ENCODE data around the gene PTPN4. TPM values are rescaled to one million over a fixed set of nuclear protein-coding genes. Genes with fewer than 3 reads are reported as not detected.

Gene PTPN4
- total RNA-seq, 2 experiments from 2014 or later: 49.3 to 50.6 TPM

GRCh38 chr2:119769645-119770044 lies 9.9 kb downstream of the PTPN4 start:
- no peak overlapping the region for H3K27ac ChIP-seq (ENCODE audit: low read depth, low read length, poor library complexity, severe bottlenecking)
- no peaks in the 10 kb centered on the region for H3K36me3 ChIP-seq (ENCODE audit: insufficient read depth, low read length)
- no peaks in the 10 kb centered on the region for H3K9me3 ChIP-seq (ENCODE audit: low read length)
- CTCF ChIA-PET (ENCODE audit: unreplicated experiment): no interaction called here
- peaks cover 17% of the 10 kb centered on the region; the same call in 1 of the 2 replicates for H4K20me1 ChIP-seq (ENCODE audit: insufficient read depth, low read length)
- POLR2A ChIA-PET: interaction anchor here (0.5 to 1.4 kb wide), 4 partner anchors 9 to 71 kb away, joined by 3 to 7 read pairs (median 4); no protein-coding TSS in a partner anchor
- no peak overlapping the region for H2AFZ ChIP-seq (ENCODE audit: low read length)
- no TSS peak for BruUV-seq (replicated peaks)
- H3K4me3 ChIP-seq (ENCODE audit: low read depth, low read length, poor library complexity, severe bottlenecking): no peak overlapping the region
- DNase-seq (ENCODE audit: low spot score): no peak
- no peak for TF ChIP-seq CTCF (conservative IDR thresholded peaks at IDR 0.05; ENCODE audit: low read length)
- no peak for TF ChIP-seq EZH2phosphoT487 (IDR thresholded peaks at IDR 0.05; ENCODE audit: borderline replicate concordance, low read depth, low read length)
- H3K79me2 ChIP-seq (ENCODE audit: insufficient read depth, low read depth, low read length): peaks cover 71% of the 10 kb centered on the region
- no peak overlapping the region for H3K4me2 ChIP-seq (ENCODE audit: low read length)
- intact Hi-C loops (cut with micrococcal nuclease; ENCODE audit: unreplicated experiment): no loop called here
- no peaks in the 10 kb centered on the region for H3K4me1 ChIP-seq (ENCODE audit: insufficient read depth, low read length, poor library complexity, severe bottlenecking)
- H3K9me2 ChIP-seq (ENCODE audit: insufficient read depth, low read length): no peaks in the 10 kb centered on the region

- no peaks in the 10 kb centered on the region for H3K9me3 ChIP-seq (ENCODE audit: low read length)
- no peaks in the 10 kb centered on the region for H3K4me1 ChIP-seq (ENCODE audit: insufficient read depth, low read length, poor library complexity, severe bottlenecking)
- H4K20me1 ChIP-seq (ENCODE audit: insufficient read depth, low read length): peaks cover 17% of the 10 kb centered on the region
- peaks cover 54% of the 10 kb centered on the region for H3K79me2 ChIP-seq (ENCODE audit: insufficient read depth, low read depth, low read length)
- no peak overlapping the region for H3K4me3 ChIP-seq (ENCODE audit: low read depth, low read length, poor library complexity, severe bottlenecking)
- H3K4me2 ChIP-seq (ENCODE audit: low read length): no peak overlapping the region
- CTCF ChIA-PET (ENCODE audit: unreplicated experiment): no interaction called here
- TF ChIP-seq CTCF (conservative IDR thresholded peaks at IDR 0.05; ENCODE audit: low read length) (no peak), EZH2phosphoT487 (IDR thresholded peaks at IDR 0.05; ENCODE audit: borderline replicate concordance, low read depth, low read length) (no peak)
- no peak overlapping the region for H3K27ac ChIP-seq (ENCODE audit: low read depth, low read length, poor library complexity, severe bottlenecking)
- H2AFZ ChIP-seq (ENCODE audit: low read length): no peak overlapping the region
- no peak for DNase-seq (ENCODE audit: low spot score)
- H3K9me2 ChIP-seq (ENCODE audit: insufficient read depth, low read length): no peaks in the 10 kb centered on the region
- no peaks in the 10 kb centered on the region for H3K36me3 ChIP-seq (ENCODE audit: insufficient read depth, low read length)
- BruUV-seq (replicated peaks): no TSS peak
- POLR2A ChIA-PET: interaction anchor here (1.0 kb wide), 1 partner anchor 12 kb away, joined by 3 read pairs; the partner anchor contains the start of gene PTPN4
- intact Hi-C loops (cut with micrococcal nuclease; ENCODE audit: unreplicated experiment): no loop called here
Measured at GRCh38 chr2:119771331-119771730, 11.6 kb downstream of the PTPN4 start.

- H4K20me1 ChIP-seq (ENCODE audit: insufficient read depth, low read length): peaks cover 17% of the 10 kb centered on the region
- no peak for TF ChIP-seq CTCF (conservative IDR thresholded peaks at IDR 0.05; ENCODE audit: low read length)
- TF ChIP-seq EZH2phosphoT487 (IDR thresholded peaks at IDR 0.05; ENCODE audit: borderline replicate concordance, low read depth, low read length): no peak
- H3K36me3 ChIP-seq (ENCODE audit: insufficient read depth, low read length): no peaks in the 10 kb centered on the region
- no peak overlapping the region for H3K27ac ChIP-seq (ENCODE audit: low read depth, low read length, poor library complexity, severe bottlenecking)
- ChIA-PET POLR2A (no interaction called here), CTCF (ENCODE audit: unreplicated experiment) (no interaction called here)
- intact Hi-C loops (cut with micrococcal nuclease; ENCODE audit: unreplicated experiment): no loop called here
- H3K9me2 ChIP-seq (ENCODE audit: insufficient read depth, low read length): no peaks in the 10 kb centered on the region
- no peak overlapping the region for H2AFZ ChIP-seq (ENCODE audit: low read length)
- H3K4me1 ChIP-seq (ENCODE audit: insufficient read depth, low read length, poor library complexity, severe bottlenecking): no peaks in the 10 kb centered on the region
- H3K9me3 ChIP-seq (ENCODE audit: low read length): no peaks in the 10 kb centered on the region
- no peak overlapping the region for H3K4me3 ChIP-seq (ENCODE audit: low read depth, low read length, poor library complexity, severe bottlenecking)
- no peak overlapping the region for H3K4me2 ChIP-seq (ENCODE audit: low read length)
- no TSS peak for BruUV-seq (replicated peaks)
- DNase-seq (ENCODE audit: low spot score): no peak
- peaks cover 46% of the 10 kb centered on the region for H3K79me2 ChIP-seq (ENCODE audit: insufficient read depth, low read depth, low read length)
Measured at GRCh38 chr2:119772128-119772527, 12.4 kb downstream of the PTPN4 start.

Measured in OCI-LY7 (cell line).